KMS-11 (cell line): ENCODE data around the gene FCSK.

Experiments used
- H2AFZ ChIP-seq: fragments of 200-600 bp; sonication (generic); 2 replicates; pipeline ENCODE4 v1.6.1; 2016; ENCODE audit warnings: antibody characterized with exemption, mixed run types, low read depth
- H3K27ac ChIP-seq: fragments of 200-600 bp; sonication (generic); 2 replicates; pipeline ENCODE4 v1.6.1; 2016; ENCODE audit warnings: mild to moderate bottlenecking, mixed run types
- H3K27me3 ChIP-seq: fragments of 200-600 bp; sonication (generic); 2 replicates; pipeline ENCODE4 v1.6.1; 2017; ENCODE audit warnings: mild to moderate bottlenecking, low read depth, mixed run types, moderate library complexity; ENCODE audit not compliant: insufficient read depth
- H3K36me3 ChIP-seq: fragments of 200-600 bp; sonication (generic); 2 replicates; pipeline ENCODE4 v1.6.1; 2017; ENCODE audit warnings: mild to moderate bottlenecking, mixed run types; ENCODE audit not compliant: insufficient read depth
- H3K4me1 ChIP-seq: fragments of 200-600 bp; sonication (generic); 2 replicates; pipeline ENCODE4 v1.6.1; 2016; ENCODE audit warnings: mild to moderate bottlenecking, low read depth, mixed run types; ENCODE audit not compliant: poor library complexity, severe bottlenecking
- H3K4me2 ChIP-seq: fragments of 200-600 bp; sonication (generic); 2 replicates; pipeline ENCODE4 v1.7.0; 2016; ENCODE audit warnings: mild to moderate bottlenecking, mixed run types
- H3K4me3 ChIP-seq: fragments of 200-600 bp; sonication (generic); IDR thresholded peaks from 2 replicates; pipeline ENCODE4 v1.6.1; 2017; ENCODE audit warnings: low read depth, low read length, mixed read lengths; ENCODE audit not compliant: insufficient read depth
- H3K79me2 ChIP-seq: fragments of 200-600 bp; sonication (generic); 2 replicates; pipeline ENCODE4 v1.6.1; 2016; ENCODE audit warnings: low read depth, mixed run types; ENCODE audit not compliant: insufficient read depth
- H3K9ac ChIP-seq: fragments of 200-600 bp; sonication (generic); 2 replicates; pipeline ENCODE4 v1.6.1; 2016; ENCODE audit warnings: mild to moderate bottlenecking, mixed run types
- H4K20me1 ChIP-seq: fragments of 200-600 bp; sonication (generic); 2 replicates; pipeline ENCODE4 v1.6.1; 2016; ENCODE audit warnings: mild to moderate bottlenecking, mixed run types; ENCODE audit not compliant: insufficient read depth
- CTCF ChIP-seq: fragments of 200-600 bp; sonication (generic); conservative IDR thresholded peaks from 2 replicates; pipeline ENCODE4 v1.6.1; 2017; ENCODE audit warnings: low read depth, mild to moderate bottlenecking, antibody characterized with exemption, low read length, moderate library complexity, mixed read lengths

The FCSK gene

DNA sequence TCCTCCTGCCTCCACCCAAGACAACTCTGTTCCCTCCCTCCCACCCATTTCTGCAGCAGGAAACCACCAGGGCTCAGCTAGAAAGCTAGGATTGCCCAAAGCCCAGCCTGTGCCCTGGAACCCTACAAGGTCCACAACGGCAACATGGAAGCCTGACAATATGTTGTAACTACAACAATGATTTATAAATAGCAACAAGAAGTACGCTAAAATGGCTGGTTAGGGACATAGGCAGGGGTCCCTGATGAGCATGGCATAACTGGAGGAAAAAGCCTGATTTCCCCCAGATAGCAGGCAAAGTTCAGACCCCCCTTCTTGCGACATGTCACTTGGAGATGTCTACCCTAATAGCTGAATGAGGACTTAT, 22.1 kb upstream of the FCSK start:
- peaks cover 98% of the 10 kb centered on the region for H3K4me1 ChIP-seq
- H3K27me3 ChIP-seq: no peaks in the 10 kb centered on the region
- H4K20me1 ChIP-seq: no peaks in the 10 kb centered on the region
- H3K79me2 ChIP-seq: peaks cover 89% of the 10 kb centered on the region
- TF ChIP-seq CTCF: no peak
- H3K4me2 ChIP-seq: peak overlapping the region; percentile 98
- no peaks in the 10 kb centered on the region; the same call in 1 of the 2 replicates for H3K36me3 ChIP-seq
- H3K9ac ChIP-seq: no peak overlapping the region
- no peak overlapping the region for H2AFZ ChIP-seq
- peak overlapping the region; percentile 39; the same call in 1 of the 2 replicates for H3K27ac ChIP-seq
- no peak overlapping the region for H3K4me3 ChIP-seq

DNA sequence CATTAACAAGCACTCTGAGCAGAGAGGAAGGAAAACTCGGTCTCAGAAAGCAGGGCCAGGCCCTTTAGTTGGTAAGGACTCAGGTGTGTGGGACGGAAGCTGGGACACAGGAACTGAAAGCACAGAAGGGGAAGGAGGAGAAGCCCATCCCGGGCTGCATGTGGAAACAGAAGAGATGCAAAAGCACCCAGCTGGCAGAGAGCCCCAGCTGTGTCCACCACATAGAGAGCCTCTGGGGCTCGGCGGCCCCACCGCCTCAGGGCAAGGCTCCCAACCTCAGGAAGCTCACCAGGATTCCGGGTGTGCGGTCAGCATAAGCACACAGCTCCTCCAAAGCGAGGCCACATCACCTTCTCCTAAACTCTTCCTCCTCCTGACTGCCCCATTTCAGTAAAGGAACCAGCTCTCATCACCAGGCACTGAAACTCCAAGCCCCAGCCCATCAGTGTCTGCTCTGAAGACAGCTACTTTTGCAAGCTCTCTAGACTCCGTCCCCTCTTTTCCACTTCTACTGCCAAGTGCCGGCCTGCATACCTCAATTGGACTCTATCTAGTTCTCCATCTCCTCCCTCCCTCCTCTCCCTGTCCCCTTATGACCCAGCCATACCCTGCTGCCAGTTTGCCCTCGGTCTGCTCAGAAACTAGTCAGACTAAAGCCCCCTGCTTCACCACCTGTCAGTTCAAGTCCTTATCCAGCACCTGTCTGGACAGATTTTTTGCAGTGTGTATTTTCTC, 21.5 kb upstream of the FCSK start:
- peak overlapping the region; percentile 39; the same call in 1 of the 2 replicates for H3K27ac ChIP-seq
- no peak for TF ChIP-seq CTCF
- no peaks in the 10 kb centered on the region for H3K27me3 ChIP-seq
- peaks cover 96% of the 10 kb centered on the region for H3K4me1 ChIP-seq
- H3K9ac ChIP-seq: peak overlapping the region; percentile 19; the same call in 1 of the 2 replicates
- H3K79me2 ChIP-seq: peaks cover 89% of the 10 kb centered on the region
- no peak overlapping the region for H2AFZ ChIP-seq
- peak overlapping the region; percentile 98 for H3K4me2 ChIP-seq
- H3K36me3 ChIP-seq: no peaks in the 10 kb centered on the region; the same call in 1 of the 2 replicates
- no peaks in the 10 kb centered on the region for H4K20me1 ChIP-seq
- no peak overlapping the region for H3K4me3 ChIP-seq

- H3K27ac ChIP-seq: peak overlapping the region; percentile 39; the same call in 1 of the 2 replicates
- H3K4me2 ChIP-seq: peak overlapping the region; percentile 98
- no peaks in the 10 kb centered on the region; the same call in 1 of the 2 replicates for H3K36me3 ChIP-seq
- no peaks in the 10 kb centered on the region for H4K20me1 ChIP-seq
- H3K27me3 ChIP-seq: no peaks in the 10 kb centered on the region
- no peak overlapping the region for H3K4me3 ChIP-seq
- no peak for TF ChIP-seq CTCF
- peaks cover 89% of the 10 kb centered on the region for H3K79me2 ChIP-seq
- peak overlapping the region; percentile 19; the same call in 1 of the 2 replicates for H3K9ac ChIP-seq
- H2AFZ ChIP-seq: no peak overlapping the region
- peaks cover 89% of the 10 kb centered on the region for H3K4me1 ChIP-seq
Observed at GRCh38 chr16:70433458-70434103, 20.8 kb upstream of the FCSK start.

DNA sequence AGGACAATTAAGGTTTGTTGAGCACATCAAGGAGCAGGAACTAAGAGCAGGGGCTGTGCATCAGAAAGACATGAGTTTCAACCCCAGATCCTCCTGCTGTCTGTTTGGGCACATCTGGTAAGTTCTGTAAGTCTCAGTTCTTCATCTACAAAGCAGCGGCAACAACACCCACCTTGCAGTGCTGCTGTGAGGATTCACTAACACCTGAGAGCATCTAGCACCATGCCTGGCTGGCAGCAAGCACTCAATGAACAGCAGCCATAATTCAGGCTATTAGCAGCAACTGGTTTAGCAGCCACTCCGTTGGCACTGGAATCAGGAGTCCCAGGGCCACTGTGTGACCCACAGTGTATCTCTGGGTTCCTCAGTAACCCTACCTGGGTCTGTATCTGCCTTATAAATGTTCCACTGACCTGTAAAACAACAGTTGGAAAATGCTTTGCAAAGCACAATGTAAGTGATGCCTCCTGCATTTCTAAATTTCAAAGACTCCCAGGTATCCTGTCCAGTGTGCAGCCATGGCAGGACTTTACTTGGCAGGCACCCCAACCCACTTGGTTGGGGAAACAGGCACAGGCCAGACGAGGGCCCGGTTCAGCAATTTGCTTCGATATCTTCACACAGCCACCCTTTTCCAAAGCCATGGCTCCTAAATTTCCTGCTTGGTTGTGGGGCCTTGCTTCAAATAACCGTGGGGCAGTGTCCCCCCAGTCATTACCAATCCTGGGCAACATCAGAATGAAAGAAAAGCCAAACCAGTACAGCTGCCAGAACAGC, 19.7 kb upstream of the FCSK start:
- Histone ChIP-seq H4K20me1 (no peaks in the 10 kb centered on the region), H3K27ac (no peak overlapping the region; the same call in 1 of the 2 replicates), H3K9ac (no peak overlapping the region), H3K4me3 (no peak overlapping the region), H3K27me3 (no peaks in the 10 kb centered on the region), H3K79me2 (peaks cover 81% of the 10 kb centered on the region), H3K4me1 (peaks cover 82% of the 10 kb centered on the region), H3K36me3 (no peaks in the 10 kb centered on the region; the same call in 1 of the 2 replicates), H3K4me2 (no peak overlapping the region), H2AFZ (no peak overlapping the region)
- TF ChIP-seq CTCF: no peak
